Prostate gland (tissue), 2 donors: ENCODE data around the gene MBD3. TPM values are rescaled to one million over a fixed set of nuclear protein-coding genes. Genes with fewer than 3 reads are reported as not detected.

Experiments
- DNase-seq: peaks from one replicate; pipeline ENCODE4 v3.0.0-alpha.2; 2019; ENCODE audit warnings: low spot score
- H3K27ac ChIP-seq, 2 donors: fragments of 200-600 bp; sonication (generic); 2 replicates each; pipeline ENCODE4 v1.5.1; 2017 to 2019
- H3K27me3 ChIP-seq: fragments of 200-600 bp; sonication (generic); replicated peaks from 2 replicates; pipeline ENCODE4 v1.5.1; 2019; ENCODE audit not compliant: insufficient read depth
- H3K36me3 ChIP-seq, 2 donors: fragments of 200-600 bp; sonication (generic); 1 replicate in 1 of 2; 2 replicates in 1 of 2; pipeline versions ENCODE4 v1.5.1 to v1.8.1; 2017 to 2019
- H3K4me1 ChIP-seq: fragments of 200-600 bp; sonication (generic); replicated peaks from 2 replicates; pipeline ENCODE4 v1.5.1; 2019
- H3K4me3 ChIP-seq, 2 donors: fragments of 200-600 bp; sonication (generic); 2 replicates each; pipeline ENCODE4 v1.5.1; 2017 to 2019
- H3K9me3 ChIP-seq: fragments of 200-600 bp; sonication (generic); 2 replicates; pipeline ENCODE4 v1.5.1; 2017
- CTCF ChIP-seq, 4 experiments: fragments of 200-600 bp in 2 of 4; fragments of 450-650 bp in 2 of 4; sonication (generic) in 2 of 4; IDR thresholded peaks; 1 replicate in 3 of 4; 2 replicates in 1 of 4; pipeline ENCODE4 v1.5.1; 2016 to 2019; ENCODE audit warnings: antibody characterized with exemption in 4 of 4, mild to moderate bottlenecking in 2 of 4, moderate library complexity in 2 of 4
- POLR2A ChIP-seq: fragments of 450-650 bp; IDR thresholded peaks from one replicate; pipeline ENCODE4 v1.6.1; 2016; ENCODE audit warnings: antibody characterized with exemption, mild to moderate bottlenecking
- POLR2AphosphoS5 ChIP-seq: sonication (generic); formaldehyde crosslinking; IDR thresholded peaks from one replicate; pipeline ENCODE4 v1.6.1; 2017; ENCODE audit warnings: antibody characterized with exemption
- WGBS: methylation state at CpG from one replicate; pipeline ENCODE4 v1.1.5; 2018; 5-methylcytosine and 5-hydroxymethylcytosine counted together
- intact Hi-C: fragments of 100-400 bp; cut with DNase I; formaldehyde crosslinking; loops from one replicate; pipeline ENCODE4 v1.14.2; 2022
- total RNA-seq, 2 donors: library from RNA; depleted of rRNA; stranded (reverse); fragments of >200 nt; gene quantifications; one replicate each; pipeline ENCODE4 v1.1.0, GENCODE V29; 2016

Gene MBD3
- total RNA-seq, 2 donors from 2014 or later: 100 to 166 TPM

- H3K27ac ChIP-seq: no peak overlapping the region
- H3K4me3 ChIP-seq: no peak overlapping the region
- no peak for TF ChIP-seq CTCF (IDR thresholded peaks at IDR 0.05)
- TF ChIP-seq POLR2AphosphoS5: no peak
- no peak for TF ChIP-seq POLR2A
- DNase-seq: no peak
- H3K4me1 ChIP-seq: peaks cover 6% of the 10 kb centered on the region
- H3K36me3 ChIP-seq: no peaks in the 10 kb centered on the region
- H3K9me3 ChIP-seq: no peaks in the 10 kb centered on the region
- WGBS: 94% methylated on average over 12 of the region's 12 CpGs
- no peaks in the 10 kb centered on the region for H3K27me3 ChIP-seq
- intact Hi-C loops: no loop called here
Measured at GRCh38 chr19:1571358-1571757, 21.3 kb downstream of the MBD3 start.

- intact Hi-C loops: no loop called here
Measured at GRCh38 chr19:1570836-1571235, 21.8 kb downstream of the MBD3 start.

GRCh38 chr19:1569997-1570396, 22.7 kb downstream of the MBD3 start:
- peaks cover 11% of the 10 kb centered on the region for H3K4me1 ChIP-seq
- H3K4me3 ChIP-seq: no peak overlapping the region
- H3K36me3 ChIP-seq: no peaks in the 10 kb centered on the region
- TF ChIP-seq POLR2A (no peak), CTCF (IDR thresholded peaks at IDR 0.05) (no peak), POLR2AphosphoS5 (no peak)
- H3K9me3 ChIP-seq: no peaks in the 10 kb centered on the region
- WGBS: 85% methylated on average over 4 of the region's 4 CpGs
- no peak for DNase-seq
- H3K27ac ChIP-seq: no peak overlapping the region
- no peaks in the 10 kb centered on the region for H3K27me3 ChIP-seq
- intact Hi-C loops: no loop called here

More at GRCh38 chr19:1570836-1571235, 21.8 kb downstream of the MBD3 start:
- Histone ChIP-seq H3K27me3 (no peaks in the 10 kb centered on the region), H3K36me3 (no peaks in the 10 kb centered on the region), H3K27ac (no peak overlapping the region), H3K4me1 (peaks cover 11% of the 10 kb centered on the region), H3K9me3 (no peaks in the 10 kb centered on the region), H3K4me3 (no peak overlapping the region)
- TF ChIP-seq POLR2A (no peak), POLR2AphosphoS5 (no peak), CTCF (IDR thresholded peaks at IDR 0.05) (no peak)
- no peak for DNase-seq
- WGBS: 94% methylated on average over 13 of the region's 13 CpGs

GRCh38 chr19:1568320-1569019, 24.2 kb downstream of the MBD3 start, which contains the start of gene MEX3D:
Gene MEX3D, minus strand, starts transcription at chr19:1568325. Its CDS starts 267 bp downstream, at chr19:1568058.
- Histone ChIP-seq H3K4me3 (peak within 1 kb of the TSS; percentile 61 to 65), H3K36me3 (no peaks in the 10 kb centered on the region), H3K9me3 (no peaks in the 10 kb centered on the region), H3K4me1 (peaks cover 11% of the 10 kb centered on the region), H3K27ac (peak within 1 kb of the TSS; percentile 88 to 91), H3K27me3 (no peaks in the 10 kb centered on the region)
- 18% methylated on average over 26 of the region's 63 CpGs for WGBS
- intact Hi-C loops: no loop called here
- peak; percentile 68 for DNase-seq
- TF ChIP-seq POLR2A: no peak
- TF ChIP-seq CTCF (IDR thresholded peaks at IDR 0.05): no peak
- no peak for TF ChIP-seq POLR2AphosphoS5

GRCh38 chr19:1567848-1568227, 24.8 kb downstream of the MBD3 start:
- H3K4me1 ChIP-seq: peaks cover 11% of the 10 kb centered on the region
- WGBS: 0% methylated on average over 10 of the region's 73 CpGs
- H3K9me3 ChIP-seq: no peaks in the 10 kb centered on the region
- intact Hi-C loops: no loop called here
- no peak for DNase-seq
- TF ChIP-seq POLR2AphosphoS5 (no peak), CTCF (IDR thresholded peaks at IDR 0.05) (no peak), POLR2A (no peak)
- no peaks in the 10 kb centered on the region for H3K36me3 ChIP-seq
- no peaks in the 10 kb centered on the region for H3K27me3 ChIP-seq
- peak overlapping the region; percentile 61 to 65 for H3K4me3 ChIP-seq
- no peak overlapping the region for H3K27ac ChIP-seq
